IMR-90 (cell line): Measurements from ENCODE around the gene RAB8A. TPM values are rescaled to one million over a fixed set of nuclear protein-coding genes. Genes with fewer than 3 reads are reported as not detected.

ENCODE experiments used
- ATAC-seq: fragments of 200-7000 bp; cut with Tn5 transposase; 2 replicates; pipeline ENCODE4 v1.9.1; 2020; ENCODE audit warnings: low read depth, mild to moderate bottlenecking, moderate library complexity
- BruUV-seq: library from RNA; stranded (reverse); fragments of 400-500 nt; replicated peaks from 2 replicates; lab custom pipeline; 2021; lab: Mats Ljungman, UMichigan
- CTCF ChIA-PET: fragments of 300-600 bp; formaldehyde crosslinking; extraction: SDS; loops from one replicate; lab custom pipeline; 2021; ENCODE audit warnings: antibody characterized with exemption; lab: Yijun Ruan, JAX
- POLR2A ChIA-PET: fragments of 300-600 bp; sonication (Branson Sonifier 250); formaldehyde crosslinking; loops from one replicate; lab custom pipeline; 2022; ENCODE audit warnings: antibody characterized with exemption; ENCODE audit not compliant: unreplicated experiment; lab: Charles Lee
- DNase-seq: peaks from one replicate; pipeline ENCODE4 v3.0.0; 2013
- H2AFZ ChIP-seq: replicated peaks from 2 replicates; pipeline ENCODE3; 2013; ENCODE audit warnings: low read length, mild to moderate bottlenecking; ENCODE audit not compliant: poor library complexity
- H2AK5ac ChIP-seq: 2 replicates; pipeline ENCODE4 v1.6.1; 2013; ENCODE audit warnings: low read depth, low read length, inconsistent platforms
- H2AK9ac ChIP-seq: replicated peaks from 2 replicates; pipeline ENCODE3; 2013; ENCODE audit warnings: mild to moderate bottlenecking, low read depth, low read length, moderate library complexity; ENCODE audit not compliant: poor library complexity
- H2BK120ac ChIP-seq: 2 replicates; pipeline ENCODE4 v1.6.1; 2013; ENCODE audit warnings: low read depth, low read length, inconsistent platforms
- H2BK15ac ChIP-seq: 3 replicates; pipeline ENCODE4 v1.6.1; 2013; ENCODE audit warnings: low read depth, low read length, inconsistent platforms
- H2BK20ac ChIP-seq: 2 replicates; pipeline ENCODE4 v1.6.1; 2013; ENCODE audit warnings: low read depth, mild to moderate bottlenecking, inconsistent platforms, low read length, moderate library complexity
- H2BK5ac ChIP-seq: 2 replicates; pipeline ENCODE4 v1.6.1; 2013; ENCODE audit warnings: mild to moderate bottlenecking, low read depth, low read length, inconsistent platforms; ENCODE audit not compliant: poor library complexity, severe bottlenecking
- H3K14ac ChIP-seq: replicated peaks from 2 replicates; pipeline ENCODE4 v1.6.1; 2013; ENCODE audit warnings: low read depth, low read length, inconsistent platforms
- H3K18ac ChIP-seq: 2 replicates; pipeline ENCODE4 v1.6.1; 2013; ENCODE audit warnings: low read depth, low read length, control low read depth
- H3K23ac ChIP-seq: 2 replicates; pipeline ENCODE4 v1.6.1; 2013; ENCODE audit warnings: low read depth, low read length, inconsistent platforms
- H3K27ac ChIP-seq: 2 replicates; pipeline ENCODE4 v1.5.1; 2013; ENCODE audit warnings: mild to moderate bottlenecking, control low read depth, low read length; ENCODE audit not compliant: insufficient read depth
- H3K27me3 ChIP-seq: 2 replicates; pipeline ENCODE4 v1.6.1; 2013; ENCODE audit warnings: low read length; ENCODE audit not compliant: control insufficient read depth, insufficient read depth
- H3K36me3 ChIP-seq: 2 replicates; pipeline ENCODE4 v1.6.1; 2013; ENCODE audit warnings: low read length, mixed read lengths; ENCODE audit not compliant: control insufficient read depth, insufficient read depth
- H3K4ac ChIP-seq: 2 replicates; pipeline ENCODE4 v1.6.1; 2013; ENCODE audit warnings: low read depth, low read length, inconsistent platforms
- H3K4me1 ChIP-seq: 2 replicates; pipeline ENCODE4 v1.6.1; 2013; ENCODE audit warnings: low read length, mixed read lengths; ENCODE audit not compliant: control insufficient read depth, insufficient read depth
- H3K4me2 ChIP-seq: 2 replicates; pipeline ENCODE4 v1.6.1; 2013; ENCODE audit warnings: low read depth, mild to moderate bottlenecking, control low read depth, low read length, moderate library complexity
- H3K4me3 ChIP-seq: 2 replicates; pipeline ENCODE4 v1.5.1; 2013; ENCODE audit warnings: low read depth, mild to moderate bottlenecking, control low read depth, low read length, moderate library complexity; ENCODE audit not compliant: insufficient read depth
- H3K56ac ChIP-seq: 2 replicates; pipeline ENCODE4 v1.6.1; 2013; ENCODE audit warnings: low read length, inconsistent platforms; ENCODE audit not compliant: insufficient read depth; ENCODE audit errors: extremely low read depth
- H3K79me1 ChIP-seq, 2 experiments: 2 replicates each; pipeline ENCODE4 v1.6.1; 2013; ENCODE audit warnings: low read length in 2 of 2, inconsistent platforms in 1 of 2, low read depth in 1 of 2
- H3K9ac ChIP-seq: 2 replicates; pipeline ENCODE4 v1.6.1; 2013; ENCODE audit warnings: low read depth, low read length, control low read depth
- H3K9me1 ChIP-seq: 2 replicates; pipeline ENCODE4 v1.6.1; 2013; ENCODE audit warnings: low read length, inconsistent platforms; ENCODE audit not compliant: insufficient read depth
- H3K9me3 ChIP-seq: 2 replicates; pipeline ENCODE4 v1.6.1; 2013; ENCODE audit warnings: low read length; ENCODE audit not compliant: control insufficient read depth, insufficient read depth
- H4K20me1 ChIP-seq: 2 replicates; pipeline ENCODE4 v1.6.1; 2013; ENCODE audit warnings: low read length, inconsistent platforms; ENCODE audit not compliant: insufficient read depth
- H4K5ac ChIP-seq: 2 replicates; pipeline ENCODE4 v1.6.1; 2013; ENCODE audit warnings: mild to moderate bottlenecking, low read depth, low read length, control low read depth
- H4K8ac ChIP-seq, 2 experiments: 2 replicates each; pipeline ENCODE4 v1.6.1; 2013; ENCODE audit warnings: low read depth in 2 of 2, low read length in 2 of 2, control low read depth in 1 of 2, inconsistent platforms in 1 of 2
- H4K91ac ChIP-seq: 2 replicates; pipeline ENCODE4 v1.6.1; 2013; ENCODE audit warnings: low read depth, low read length, inconsistent platforms; ENCODE audit not compliant: insufficient read depth
- BHLHE40 ChIP-seq: fragments of 150-350 bp; IDR thresholded peaks from 2 replicates; pipeline ENCODE4 v1.6.1; 2016; ENCODE audit warnings: mild to moderate bottlenecking, low read depth, low read length
- CEBPB ChIP-seq: IDR thresholded peaks from 2 replicates; pipeline ENCODE4 v1.6.1; 2012; ENCODE audit warnings: low read depth, low read length, improper control_type of control experiment
- CHD1 ChIP-seq: IDR thresholded peaks from 2 replicates; pipeline ENCODE4 v1.6.1; 2012; ENCODE audit warnings: low read depth, low read length, improper control_type of control experiment
- FOS ChIP-seq: fragments of 150-350 bp; IDR thresholded peaks from 2 replicates; pipeline ENCODE4 v1.6.1; 2016; ENCODE audit warnings: low read depth, low read length
- MAFK ChIP-seq: IDR thresholded peaks from 2 replicates; pipeline ENCODE4 v1.6.1; 2012; ENCODE audit warnings: low read depth, low read length, improper control_type of control experiment
- MAZ ChIP-seq: IDR thresholded peaks from 2 replicates; pipeline ENCODE4 v1.6.1; 2012; ENCODE audit warnings: low read depth, mild to moderate bottlenecking, low read length, improper control_type of control experiment, moderate library complexity, borderline replicate concordance
- NFE2L2 ChIP-seq: fragments of 150-350 bp; IDR thresholded peaks from 2 replicates; pipeline ENCODE4 v1.6.1; 2016; ENCODE audit warnings: low read depth, mild to moderate bottlenecking, low read length
- POLR2A ChIP-seq: IDR thresholded peaks from 2 replicates; pipeline ENCODE4 v1.6.1; 2012; ENCODE audit warnings: mild to moderate bottlenecking, low read depth, low read length
- RAD21 ChIP-seq: IDR thresholded peaks from 2 replicates; pipeline ENCODE4 v1.6.1; 2012; ENCODE audit warnings: low read length, improper control_type of control experiment
- RCOR1 ChIP-seq: IDR thresholded peaks from 2 replicates; pipeline ENCODE4 v1.6.1; 2012; ENCODE audit warnings: mild to moderate bottlenecking, low read length, improper control_type of control experiment; ENCODE audit not compliant: insufficient replicate concordance
- RFX5 ChIP-seq: IDR thresholded peaks from 2 replicates; pipeline ENCODE4 v1.8.0; 2012; ENCODE audit warnings: low read depth, mild to moderate bottlenecking, low read length, moderate library complexity
- SMC3 ChIP-seq: fragments of 150-350 bp; IDR thresholded peaks from 2 replicates; pipeline ENCODE4 v1.6.1; 2016; ENCODE audit warnings: low read depth, mild to moderate bottlenecking, antibody characterized with exemption, low read length, moderate library complexity
- WGBS, 2 experiments: methylation state at CpG; one replicate each; pipeline versions ENCODE4 v1.1.5 to v1.1.7; 2013; ENCODE audit warnings: missing lambda C conversion rate in 2 of 2; ENCODE audit not compliant: insufficient read length in 1 of 2; ENCODE audit errors: extremely low coverage in 2 of 2; 5-methylcytosine and 5-hydroxymethylcytosine counted together
- dilution Hi-C: fragments of 300-500 bp; cut with HindIII; formaldehyde crosslinking; loops from one replicate; pipeline ENCODE4 v1.14.3; 2018; ENCODE audit warnings: low sequenced_read_pairs; ENCODE audit not compliant: unreplicated experiment
- in situ Hi-C: fragments of 300-500 bp; cut with MboI; formaldehyde crosslinking; loops from 3 replicates; pipeline ENCODE4 v1.14.3; 2019; ENCODE audit warnings: low sequenced_read_pairs, inconsistent platforms, mixed read lengths
- intact Hi-C: fragments of 100-400 bp; cut with micrococcal nuclease; formaldehyde crosslinking; loops from 2 replicates; pipeline ENCODE4 v1.10.0; 2022
- polyA plus RNA-seq, 3 experiments: library from polyadenylated mRNA; depleted of rRNA; stranded (reverse); fragments of >200 nt; gene quantifications; 2 replicates each; pipeline ENCODE4 v1.2.3, GENCODE V29; 2012; ENCODE audit warnings: low replicate concordance in 1 of 3
- total RNA-seq: library from RNA; depleted of rRNA; stranded (reverse); fragments of >200 nt; gene quantifications from 2 replicates; pipeline ENCODE4 v1.2.3, GENCODE V29; 2012
- TF ChIP-seq, protein P1 (sequence below): conservative IDR thresholded peaks from 2 replicates; pipeline ENCODE4 v1.5.1; 2012; ENCODE audit warnings: mild to moderate bottlenecking, low read depth, low read length, improper control_type of control experiment
- TF ChIP-seq, protein P2 (sequence below): fragments of 150-350 bp; IDR thresholded peaks from 2 replicates; pipeline ENCODE4 v1.6.1; 2017; ENCODE audit warnings: mild to moderate bottlenecking, antibody characterized with exemption, low read length, low read depth

The RAB8A gene
- total and polyA plus RNA-seq, 2 of the 4 experiments (the other 2 are of a cell fraction), result 64.5 to 135 TPM

DNA sequence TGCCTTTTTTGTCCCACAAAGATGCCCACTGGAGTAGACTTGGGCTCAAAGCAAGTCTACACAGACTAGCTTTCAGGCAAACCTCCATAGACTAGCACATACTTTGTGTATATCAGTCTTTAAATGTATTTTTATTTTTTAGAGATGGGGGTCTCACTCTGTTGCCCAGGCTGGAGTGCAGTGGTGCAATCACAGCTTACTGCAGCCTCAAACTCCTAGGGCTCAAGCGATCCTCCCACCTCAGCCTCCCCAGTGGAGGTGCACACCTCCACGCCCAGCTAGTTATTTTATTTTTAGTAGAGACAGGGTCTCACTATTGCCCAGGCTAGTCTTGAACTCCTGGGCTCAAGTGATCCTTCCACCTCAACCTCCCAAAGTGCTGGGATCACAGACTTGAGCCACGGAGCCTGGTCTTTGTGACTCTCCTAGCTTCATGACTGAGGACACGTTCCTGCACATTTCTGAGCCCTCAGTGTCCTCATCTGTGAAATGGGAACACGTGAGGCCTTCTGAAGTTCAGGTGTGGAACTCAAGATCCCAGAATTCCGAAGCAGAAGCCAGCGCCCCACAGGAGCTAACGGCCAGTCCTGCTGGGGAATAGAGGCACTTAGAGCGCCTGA lies 40.5 kb upstream of the RAB8A start:
- Histone ChIP-seq H4K91ac (no peak overlapping the region; the same call in 1 of the 2 replicates), H3K14ac (no peak overlapping the region), H2AK5ac (no peak overlapping the region; the same call in 1 of the 2 replicates), H3K4ac (no peak overlapping the region), H3K9me1 (peaks cover 25% of the 10 kb centered on the region), H2BK120ac (no peak overlapping the region), H2BK15ac (no peak overlapping the region), H3K4me2 (no peak overlapping the region), H2BK5ac (no peak overlapping the region), H3K36me3 (0 out of 2 replicates have a peak, but pooled peaks cover 2% of the 10 kb centered on the region), H4K5ac (no peak overlapping the region), H3K9me3 (no peaks in the 10 kb centered on the region), H3K4me1 (peaks cover 18% of the 10 kb centered on the region), H2AK9ac (no peak overlapping the region), H2AFZ (no peak overlapping the region), H3K23ac (no peak overlapping the region), H3K79me1 (peaks cover 32 to 88% of the 10 kb centered on the region in 2 experiments), H3K27ac (no peak overlapping the region), H3K4me3 (no peak overlapping the region), H3K9ac (no peak overlapping the region), H3K56ac (no peak overlapping the region), H4K8ac (no peak overlapping the region), H3K18ac (no peak overlapping the region), H3K27me3 (no peaks in the 10 kb centered on the region), H2BK20ac (no peak overlapping the region), H4K20me1 (peaks cover 20% of the 10 kb centered on the region; the same call in 1 of the 2 replicates)
- intact Hi-C loops (no loop called here), in situ Hi-C loops (no loop called here), dilution Hi-C loops (no loop called here)
- ChIA-PET CTCF (interaction anchor here (1.2 kb wide), 1 partner anchor 9 kb away, joined by 4 read pairs; no protein-coding TSS in a partner anchor), POLR2A (no interaction called here)
- 90% methylated on average over 7 of the region's 9 CpGs; no CpG with 5 or more reads in 1 of the 2 experiments for WGBS, 2 experiments
- no TSS peak for BruUV-seq
- no peak for TF ChIP-seq NFE2L2
- no peak for TF ChIP-seq SMC3
- TF ChIP-seq CEBPB, result no peak
- TF ChIP-seq, protein P1, sequence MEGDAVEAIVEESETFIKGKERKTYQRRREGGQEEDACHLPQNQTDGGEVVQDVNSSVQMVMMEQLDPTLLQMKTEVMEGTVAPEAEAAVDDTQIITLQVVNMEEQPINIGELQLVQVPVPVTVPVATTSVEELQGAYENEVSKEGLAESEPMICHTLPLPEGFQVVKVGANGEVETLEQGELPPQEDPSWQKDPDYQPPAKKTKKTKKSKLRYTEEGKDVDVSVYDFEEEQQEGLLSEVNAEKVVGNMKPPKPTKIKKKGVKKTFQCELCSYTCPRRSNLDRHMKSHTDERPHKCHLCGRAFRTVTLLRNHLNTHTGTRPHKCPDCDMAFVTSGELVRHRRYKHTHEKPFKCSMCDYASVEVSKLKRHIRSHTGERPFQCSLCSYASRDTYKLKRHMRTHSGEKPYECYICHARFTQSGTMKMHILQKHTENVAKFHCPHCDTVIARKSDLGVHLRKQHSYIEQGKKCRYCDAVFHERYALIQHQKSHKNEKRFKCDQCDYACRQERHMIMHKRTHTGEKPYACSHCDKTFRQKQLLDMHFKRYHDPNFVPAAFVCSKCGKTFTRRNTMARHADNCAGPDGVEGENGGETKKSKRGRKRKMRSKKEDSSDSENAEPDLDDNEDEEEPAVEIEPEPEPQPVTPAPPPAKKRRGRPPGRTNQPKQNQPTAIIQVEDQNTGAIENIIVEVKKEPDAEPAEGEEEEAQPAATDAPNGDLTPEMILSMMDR, result no peak
- TF ChIP-seq BHLHE40, result no peak
- no peak for TF ChIP-seq FOS
- TF ChIP-seq MAZ, result no peak
- no peak for TF ChIP-seq CHD1
- TF ChIP-seq, protein P2, sequence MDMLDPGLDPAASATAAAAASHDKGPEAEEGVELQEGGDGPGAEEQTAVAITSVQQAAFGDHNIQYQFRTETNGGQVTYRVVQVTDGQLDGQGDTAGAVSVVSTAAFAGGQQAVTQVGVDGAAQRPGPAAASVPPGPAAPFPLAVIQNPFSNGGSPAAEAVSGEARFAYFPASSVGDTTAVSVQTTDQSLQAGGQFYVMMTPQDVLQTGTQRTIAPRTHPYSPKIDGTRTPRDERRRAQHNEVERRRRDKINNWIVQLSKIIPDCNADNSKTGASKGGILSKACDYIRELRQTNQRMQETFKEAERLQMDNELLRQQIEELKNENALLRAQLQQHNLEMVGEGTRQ, result no peak
- TF ChIP-seq MAFK, result no peak
- no peak for TF ChIP-seq POLR2A
- no peak for TF ChIP-seq RCOR1
- TF ChIP-seq RFX5, result no peak
- TF ChIP-seq RAD21, result no peak
- no peak for ATAC-seq
- no peak for DNase-seq
